D721Med (cell line): ENCODE results near the gene MLANA.

Experiments used
- DNase-seq: peaks from one replicate; pipeline ENCODE4 v3.0.0; 2011; ENCODE audit warnings: low spot score; ENCODE audit not compliant: insufficient read length
- FAIRE-seq: peaks from 2 replicates; lab custom pipeline; 2011; peaks lifted over from hg19 to GRCh38; lab: Jason Lieb, UNC
- CTCF ChIP-seq: IDR thresholded peaks from 2 replicates; pipeline ENCODE4 v1.5.1; 2012; ENCODE audit warnings: mild to moderate bottlenecking, control low read depth; ENCODE audit not compliant: insufficient read depth; ENCODE audit errors: missing control alignments

The MLANA gene

GRCh38 chr9:5917888-5918287 lies 27.2 kb downstream of the MLANA start:
- FAIRE-seq (no peak), DNase-seq (no peak)
- no peak for TF ChIP-seq CTCF

GRCh38 chr9:5918460-5918859 lies 27.8 kb downstream of the MLANA start:
- no peak for DNase-seq
- no peak for TF ChIP-seq CTCF
- FAIRE-seq = no peak

- FAIRE-seq (no peak), DNase-seq (no peak)
- no peak for TF ChIP-seq CTCF
These were observed 30.2 kb downstream of the MLANA start for GRCh38 chr9:5920860-5921328.

DNA sequence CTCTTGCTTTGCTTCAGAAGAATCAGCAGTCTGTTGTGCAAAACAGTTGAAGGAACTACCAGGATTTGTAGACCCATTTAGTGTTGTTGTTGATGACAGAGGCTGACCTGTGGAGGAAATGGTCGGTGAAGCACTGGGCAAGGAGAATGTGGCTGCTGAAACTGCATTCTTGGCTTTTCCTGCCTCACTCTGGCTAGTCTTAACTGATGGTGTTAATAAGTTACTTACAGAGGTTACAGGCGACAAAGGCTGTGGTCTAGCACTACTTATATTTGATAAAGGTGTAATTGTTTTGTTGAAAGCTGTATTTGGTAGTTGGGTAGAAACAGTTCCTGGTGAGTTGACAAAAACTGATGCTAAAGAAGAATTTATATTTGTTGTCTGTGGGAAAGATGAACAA lies 31.5 kb downstream of the MLANA start:
- no peak for FAIRE-seq
- DNase-seq = no peak
- TF ChIP-seq CTCF = no peak

- TF ChIP-seq CTCF = no peak
- FAIRE-seq (no peak), DNase-seq (no peak)
These were observed 41.0 kb downstream of the MLANA start for GRCh38 chr9:5931657-5932056.

- DNase-seq (no peak), FAIRE-seq (no peak)
- no peak for TF ChIP-seq CTCF
These were observed 47.8 kb downstream of the MLANA start for GRCh38 chr9:5938449-5938848.

GRCh38 chr9:5939530-5939929 lies 48.8 kb downstream of the MLANA start:
- TF ChIP-seq CTCF = no peak
- no peak for FAIRE-seq

More at GRCh38 chr9:5939530-5939929, 48.8 kb downstream of the MLANA start:
- DNase-seq = no peak
